GM12864 (cell line): ENCODE data around the gene MANBA.

ENCODE experiments used
- DNase-seq: peaks from one replicate; pipeline ENCODE4 v3.0.0-alpha.2; 2011; ENCODE audit warnings: low read depth
- H3K4me3 ChIP-seq: 2 replicates; pipeline ENCODE4 v1.5.1; 2011; ENCODE audit warnings: mild to moderate bottlenecking, low read depth, low read length, control low read depth
- TF ChIP-seq, protein P1 (sequence below): IDR thresholded peaks from 2 replicates; pipeline ENCODE4 v1.5.1; 2011; ENCODE audit warnings: low read depth, mild to moderate bottlenecking, moderate library complexity, low read length, control low read depth, inconsistent platforms; ENCODE audit errors: missing control alignments

The MANBA gene

DNA sequence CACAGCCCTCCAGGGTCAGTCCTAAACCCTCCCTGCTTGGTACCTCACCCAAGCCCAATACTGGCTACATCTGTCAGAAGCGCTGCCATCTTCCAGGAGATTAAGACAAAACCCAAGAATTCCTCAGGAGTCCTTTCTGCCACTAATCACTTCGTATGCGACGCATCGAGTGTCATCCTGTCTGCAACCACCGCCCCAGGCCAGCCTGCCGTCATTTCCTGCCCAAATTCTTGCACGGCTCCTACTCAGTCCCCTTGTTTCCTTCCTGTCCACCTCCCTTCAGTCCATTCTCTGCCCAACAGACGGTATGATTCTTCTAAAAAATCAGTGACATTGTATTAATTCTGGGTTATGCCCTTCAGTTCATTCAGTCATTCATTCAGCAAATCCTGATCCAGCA is 146.0 kb downstream of the MANBA start:
- H3K4me3 ChIP-seq: no peak overlapping the region
- DNase-seq: no peak
- TF ChIP-seq, protein P1, sequence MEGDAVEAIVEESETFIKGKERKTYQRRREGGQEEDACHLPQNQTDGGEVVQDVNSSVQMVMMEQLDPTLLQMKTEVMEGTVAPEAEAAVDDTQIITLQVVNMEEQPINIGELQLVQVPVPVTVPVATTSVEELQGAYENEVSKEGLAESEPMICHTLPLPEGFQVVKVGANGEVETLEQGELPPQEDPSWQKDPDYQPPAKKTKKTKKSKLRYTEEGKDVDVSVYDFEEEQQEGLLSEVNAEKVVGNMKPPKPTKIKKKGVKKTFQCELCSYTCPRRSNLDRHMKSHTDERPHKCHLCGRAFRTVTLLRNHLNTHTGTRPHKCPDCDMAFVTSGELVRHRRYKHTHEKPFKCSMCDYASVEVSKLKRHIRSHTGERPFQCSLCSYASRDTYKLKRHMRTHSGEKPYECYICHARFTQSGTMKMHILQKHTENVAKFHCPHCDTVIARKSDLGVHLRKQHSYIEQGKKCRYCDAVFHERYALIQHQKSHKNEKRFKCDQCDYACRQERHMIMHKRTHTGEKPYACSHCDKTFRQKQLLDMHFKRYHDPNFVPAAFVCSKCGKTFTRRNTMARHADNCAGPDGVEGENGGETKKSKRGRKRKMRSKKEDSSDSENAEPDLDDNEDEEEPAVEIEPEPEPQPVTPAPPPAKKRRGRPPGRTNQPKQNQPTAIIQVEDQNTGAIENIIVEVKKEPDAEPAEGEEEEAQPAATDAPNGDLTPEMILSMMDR: no peak

DNA sequence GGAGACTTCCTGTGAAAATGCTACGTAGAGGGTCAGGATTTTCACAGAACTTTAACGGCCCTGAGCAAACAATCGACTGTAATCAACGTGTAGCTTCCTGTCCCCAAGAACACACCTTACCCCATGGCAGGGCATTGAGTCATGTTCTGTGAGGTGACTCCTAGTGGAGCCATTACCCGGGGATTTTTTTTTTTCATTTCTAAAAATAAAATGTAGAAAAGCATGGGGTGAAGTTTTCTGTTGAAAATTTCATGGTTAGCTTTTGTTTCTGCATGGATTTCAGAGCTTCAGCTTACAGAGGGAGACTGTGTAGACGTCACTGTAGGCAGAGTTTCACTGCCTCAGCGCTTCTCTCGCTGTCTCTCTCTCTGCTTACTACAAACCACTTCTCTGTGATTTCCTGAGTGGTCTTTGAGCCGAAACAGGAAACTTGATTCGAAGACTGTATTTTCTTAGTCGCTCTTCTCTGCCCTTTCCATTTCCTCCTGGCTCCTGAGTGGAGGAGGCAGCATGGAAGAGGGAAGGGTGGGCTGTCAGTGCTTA is 147.9 kb downstream of the MANBA start:
- TF ChIP-seq, protein P1: no peak
- H3K4me3 ChIP-seq: no peak overlapping the region
- DNase-seq: no peak

DNA sequence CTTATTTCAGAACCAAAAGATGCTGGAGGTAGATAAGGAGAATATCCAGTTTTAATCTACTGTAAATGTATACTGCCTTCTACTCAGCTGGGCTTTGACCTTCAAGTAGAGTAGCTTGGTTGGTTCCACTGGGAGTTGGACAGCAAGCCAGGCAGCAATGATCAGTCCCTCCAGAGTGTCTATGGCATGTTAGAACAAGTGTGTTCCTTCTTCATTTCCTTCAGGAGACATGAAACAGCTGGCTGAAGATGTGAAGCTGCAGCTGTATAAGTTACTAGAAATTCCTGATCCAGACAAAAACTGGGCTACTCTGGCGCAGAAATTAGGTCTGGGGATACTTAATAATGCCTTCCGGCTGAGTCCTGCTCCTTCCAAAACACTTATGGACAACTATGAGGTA is 148.6 kb downstream of the MANBA start:
- TF ChIP-seq, protein P1: no peak
- no peak overlapping the region for H3K4me3 ChIP-seq
- DNase-seq: no peak

DNA sequence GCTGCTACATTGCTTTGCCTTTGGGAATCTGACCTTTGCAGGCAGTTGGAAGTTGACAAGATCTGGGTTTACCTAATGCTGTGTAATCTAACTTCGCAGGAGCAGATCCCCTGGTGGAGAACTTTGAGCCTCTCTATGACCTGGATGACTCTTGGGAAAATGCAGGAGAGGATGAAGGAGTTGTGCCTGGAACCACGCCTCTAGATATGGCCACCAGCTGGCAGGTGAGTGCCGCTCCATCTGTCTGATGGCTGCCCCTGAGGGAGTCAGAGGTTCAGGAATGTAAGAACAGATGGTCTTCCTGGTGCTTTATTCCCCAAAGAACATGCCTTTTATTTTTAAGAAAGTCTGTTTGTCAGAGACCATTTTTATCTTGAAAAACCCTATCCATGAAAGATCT is 150.3 kb downstream of the MANBA start:
- no peak overlapping the region for H3K4me3 ChIP-seq
- no peak for DNase-seq
- TF ChIP-seq, protein P1: no peak

DNA sequence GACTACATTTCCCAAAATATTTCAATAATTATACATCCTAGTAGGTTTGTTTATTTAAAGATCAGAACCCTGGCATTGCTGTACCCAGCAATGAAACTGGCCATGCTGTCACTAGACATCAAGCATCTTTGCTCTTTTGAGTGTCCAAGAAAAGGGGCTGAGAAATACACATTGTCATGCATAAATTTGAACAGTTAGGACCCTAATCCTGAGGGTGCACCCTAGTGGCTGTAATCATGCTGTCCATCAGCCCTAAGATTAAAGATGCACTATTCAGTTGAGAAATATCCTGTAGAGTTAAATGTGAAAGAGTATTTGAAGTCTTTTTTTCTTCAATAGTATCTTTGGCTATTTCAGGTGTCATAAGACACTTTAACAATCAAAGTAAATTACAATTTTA is 150.8 kb downstream of the MANBA start:
- no peak overlapping the region for H3K4me3 ChIP-seq
- DNase-seq: no peak
- TF ChIP-seq, protein P1: peak; percentile 23

DNA sequence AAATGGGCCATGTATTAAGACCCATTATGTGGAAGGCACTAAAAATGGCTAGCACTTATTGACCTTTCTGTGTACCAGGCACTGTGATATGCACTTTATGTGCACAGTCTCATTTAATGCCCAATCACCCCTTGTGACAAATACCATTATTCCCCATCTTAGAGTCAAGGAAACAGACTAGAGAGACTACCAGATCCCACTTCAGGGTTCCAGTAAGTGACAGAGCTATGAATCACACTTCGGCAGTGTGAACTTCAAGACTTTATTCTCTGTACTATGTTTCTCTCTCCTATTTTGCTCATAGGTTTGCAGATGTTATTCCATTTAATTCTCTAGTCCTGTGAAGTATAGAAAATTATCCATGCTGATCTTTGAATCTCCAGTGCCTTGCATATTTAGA is 152.6 kb downstream of the MANBA start:
- TF ChIP-seq, protein P1: no peak
- no peak overlapping the region for H3K4me3 ChIP-seq
- no peak for DNase-seq

DNA sequence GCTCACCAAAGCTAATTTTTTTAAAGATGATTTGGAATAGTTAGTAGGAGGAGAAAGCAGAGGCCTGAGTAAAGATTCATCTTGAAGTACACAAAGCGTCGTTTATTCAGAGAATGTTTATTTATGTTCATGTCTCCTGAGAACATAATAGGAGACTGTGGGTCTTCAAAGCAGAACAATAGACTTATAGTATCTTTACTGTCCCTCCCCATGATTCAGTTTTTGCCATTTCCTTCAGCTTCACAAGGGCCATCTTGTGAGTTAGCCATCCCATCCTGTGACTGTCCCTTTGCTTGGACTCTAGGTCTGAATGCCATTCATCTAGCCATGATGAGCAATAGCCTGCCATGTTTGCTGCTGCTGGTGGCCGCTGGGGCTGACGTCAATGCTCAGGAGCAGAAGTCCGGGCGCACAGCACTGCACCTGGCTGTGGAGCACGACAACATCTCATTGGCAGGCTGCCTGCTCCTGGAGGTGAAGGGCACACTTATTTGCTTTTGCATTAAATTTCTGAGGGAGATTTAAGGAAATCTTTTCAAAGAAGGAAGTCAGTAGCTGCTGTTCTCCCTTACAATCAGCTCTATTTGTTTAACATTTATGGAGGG is 153.8 kb downstream of the MANBA start:
- TF ChIP-seq, protein P1: no peak
- DNase-seq: no peak
- no peak overlapping the region for H3K4me3 ChIP-seq
